Neural progenitor cell (in vitro differentiated cells): ENCODE measurements around the gene KDM5C. TPM values are rescaled to one million over a fixed set of nuclear protein-coding genes. Genes with fewer than 3 reads are reported as not detected.

Experiments
- DNase-seq: peaks from one replicate; pipeline ENCODE4 v3.0.0-alpha.2; 2016; ENCODE audit warnings: low spot score
- H2AFZ ChIP-seq: fragments of 200-600 bp; sonication (generic); replicated peaks from 2 replicates; pipeline ENCODE4 v1.6.1; 2016; ENCODE audit warnings: antibody characterized with exemption
- H3F3A ChIP-seq: fragments of 200-600 bp; sonication (generic); 2 replicates; pipeline ENCODE4 v1.6.1; 2016; ENCODE audit warnings: antibody characterized with exemption, low read depth
- H3K27ac ChIP-seq: fragments of 200-600 bp; sonication (generic); 2 replicates; pipeline ENCODE4 v1.5.1; 2016; ENCODE audit warnings: mild to moderate bottlenecking
- H3K27me3 ChIP-seq: fragments of 200-600 bp; sonication (generic); 2 replicates; pipeline ENCODE4 v1.6.1; 2016; ENCODE audit warnings: mild to moderate bottlenecking, moderate library complexity
- H3K36me3 ChIP-seq: fragments of 200-600 bp; sonication (generic); 2 replicates; pipeline ENCODE4 v1.5.1; 2016
- H3K4me1 ChIP-seq: fragments of 200-600 bp; sonication (generic); 2 replicates; pipeline ENCODE4 v1.6.1; 2016; ENCODE audit warnings: mixed run types
- H3K4me2 ChIP-seq: fragments of 200-600 bp; sonication (generic); 2 replicates; pipeline ENCODE4 v1.6.1; 2016
- H3K4me3 ChIP-seq: fragments of 200-600 bp; sonication (generic); 2 replicates; pipeline ENCODE4 v1.5.1; 2016
- H3K79me2 ChIP-seq: fragments of 200-600 bp; sonication (generic); 2 replicates; pipeline ENCODE4 v1.6.1; 2016; ENCODE audit warnings: low read depth
- H3K9ac ChIP-seq: fragments of 200-600 bp; sonication (generic); 2 replicates; pipeline ENCODE4 v1.6.1; 2016
- H3K9me3 ChIP-seq: fragments of 200-600 bp; sonication (generic); 2 replicates; pipeline ENCODE4 v1.5.1; 2016; ENCODE audit warnings: low read depth
- H4K20me1 ChIP-seq: fragments of 200-600 bp; sonication (generic); 2 replicates; pipeline ENCODE4 v1.6.1; 2016; ENCODE audit warnings: low read depth
- H3K27ac Mint-ChIP-seq: 3 replicates; pipeline ENCODE4 v1.8.0; 2021; ENCODE audit warnings: mixed read lengths
- H3K27me3 Mint-ChIP-seq: 2 replicates; pipeline ENCODE4 v1.8.0; 2022; ENCODE audit warnings: low read depth, mild to moderate bottlenecking, inconsistent platforms, moderate library complexity, mixed read lengths; ENCODE audit not compliant: insufficient read depth
- H3K36me3 Mint-ChIP-seq: 3 replicates; pipeline ENCODE4 v1.8.0; 2021; ENCODE audit warnings: mixed read lengths
- H3K4me1 Mint-ChIP-seq: 3 replicates; pipeline ENCODE4 v1.8.0; 2021; ENCODE audit warnings: mixed read lengths
- H3K4me3 Mint-ChIP-seq: 3 replicates; pipeline ENCODE4 v1.8.0; 2021; ENCODE audit warnings: mild to moderate bottlenecking, moderate library complexity, mixed read lengths
- H3K9me3 Mint-ChIP-seq: 3 replicates; pipeline ENCODE4 v1.8.0; 2020; ENCODE audit warnings: mixed read lengths
- CTCF ChIP-seq: fragments of 200-600 bp; sonication (generic); IDR thresholded peaks from 2 replicates; pipeline ENCODE4 v1.5.1; 2017; ENCODE audit warnings: antibody characterized with exemption, mild to moderate bottlenecking
- EZH2 ChIP-seq: fragments of 200-600 bp; sonication (generic); IDR thresholded peaks from 2 replicates; pipeline ENCODE4 v1.6.1; 2017; ENCODE audit warnings: antibody characterized with exemption, mild to moderate bottlenecking, moderate library complexity
- EZH2phosphoT487 ChIP-seq: fragments of 200-600 bp; sonication (generic); IDR thresholded peaks from 2 replicates; pipeline ENCODE4 v1.6.1; 2017; ENCODE audit warnings: antibody characterized with exemption
- total RNA-seq: library from RNA; depleted of rRNA; stranded (reverse); fragments of >200 nt; gene quantifications from 2 replicates; pipeline ENCODE4 v1.2.3, GENCODE V29; 2015; ENCODE audit warnings: low replicate concordance

KDM5C gene
- total RNA-seq = 118 and 223 TPM in 2 replicates

DNA sequence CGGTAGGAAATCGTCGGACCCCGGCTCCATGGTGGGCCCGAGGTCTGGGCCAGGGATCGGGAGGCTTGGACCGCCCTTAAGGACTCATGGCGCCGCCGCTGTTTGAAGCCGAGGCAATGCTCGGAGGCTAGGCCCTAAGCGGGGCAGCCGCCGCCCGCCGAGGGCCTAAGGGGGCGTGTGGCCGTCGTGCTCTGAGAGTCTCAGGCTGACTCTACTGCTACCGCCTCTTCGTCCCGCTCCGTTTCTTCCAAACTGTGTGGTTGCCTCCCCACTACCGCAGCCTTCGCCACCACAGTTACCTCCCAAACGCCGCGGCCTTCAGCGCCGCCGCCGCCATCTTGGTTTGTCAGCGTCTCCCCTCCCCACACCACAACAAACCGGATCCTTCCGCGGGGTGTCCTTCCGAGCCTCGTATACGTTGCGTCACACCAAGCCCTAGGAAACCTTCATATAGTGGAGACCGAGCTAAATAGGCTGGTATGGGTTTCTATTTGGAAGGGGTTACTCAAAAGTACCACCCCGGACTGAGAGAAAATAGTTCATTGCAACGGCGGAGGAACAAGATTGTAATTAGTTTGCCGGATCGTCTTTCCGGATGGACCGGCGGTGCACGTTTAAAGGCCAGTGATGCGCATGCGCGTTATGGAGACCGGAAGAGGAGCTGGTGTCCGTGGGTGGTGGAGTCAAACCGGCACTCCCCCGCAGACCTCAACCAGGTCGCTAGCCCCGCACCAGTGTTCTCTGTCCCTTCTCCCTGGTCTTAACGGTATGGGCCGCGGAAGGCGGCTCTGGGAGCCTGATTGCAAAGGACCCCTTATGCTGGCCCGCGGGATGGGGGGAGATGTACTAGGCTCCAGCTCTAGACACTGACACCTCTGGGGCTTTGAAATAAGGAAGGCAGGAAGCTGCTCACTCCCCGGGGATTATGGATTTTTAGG lies at the start of gene KDM5C:
Gene KDM5C (minus strand): TSS at position 348 of the 938 bp plus-strand sequence. CDS start 318 bp downstream, at position 30.
- Histone ChIP-seq H3K9me3 (no peaks in the 10 kb centered on the region), H4K20me1 (peaks cover 42% of the 10 kb centered on the region), H3K9ac (peak within 1 kb of the TSS; percentile 100), H3K4me2 (peak within 1 kb of the TSS; percentile 95), H3K36me3 (no peaks in the 10 kb centered on the region), H2AFZ (peak within 1 kb of the TSS; percentile 98), H3K4me3 (peak within 1 kb of the TSS; percentile 84), H3F3A (no peaks in the 10 kb centered on the region), H3K27me3 (no peaks in the 10 kb centered on the region), H3K4me1 (peaks cover 17% of the 10 kb centered on the region), H3K27ac (peak within 1 kb of the TSS; percentile 98), H3K79me2 (peaks cover 49% of the 10 kb centered on the region)
- peak within 1 kb of the TSS; percentile 100 for H3K27ac Mint-ChIP-seq
- H3K9me3 Mint-ChIP-seq = no peaks in the 10 kb centered on the region
- H3K4me3 Mint-ChIP-seq = peak within 1 kb of the TSS; percentile 99
- peaks cover 28% of the 10 kb centered on the region for H3K4me1 Mint-ChIP-seq
- TF ChIP-seq EZH2phosphoT487 (no peak), CTCF (no peak), EZH2 (peak; percentile 37)
- peaks cover 20% of the 10 kb centered on the region for H3K36me3 Mint-ChIP-seq
- peak; percentile 98 for DNase-seq
- peaks cover 8% of the 10 kb centered on the region for H3K27me3 Mint-ChIP-seq

GRCh38 chrX:53272808-53273337 lies 47.9 kb upstream of the KDM5C start:
- no peaks in the 10 kb centered on the region for H3K36me3 Mint-ChIP-seq
- H3K9ac ChIP-seq = no peak overlapping the region
- H3K9me3 ChIP-seq = no peaks in the 10 kb centered on the region
- H3K4me2 ChIP-seq = no peak overlapping the region
- H3K27ac ChIP-seq = no peak overlapping the region
- no peak overlapping the region for H3K4me3 ChIP-seq
- no peaks in the 10 kb centered on the region for H3K36me3 ChIP-seq
- DNase-seq = no peak
- no peaks in the 10 kb centered on the region for H3F3A ChIP-seq
- no peaks in the 10 kb centered on the region for H3K4me1 ChIP-seq
- no peaks in the 10 kb centered on the region for H3K4me1 Mint-ChIP-seq
- no peaks in the 10 kb centered on the region for H3K79me2 ChIP-seq
- H3K9me3 Mint-ChIP-seq = no peaks in the 10 kb centered on the region
- TF ChIP-seq CTCF (no peak), EZH2 (no peak), EZH2phosphoT487 (no peak)
- no peaks in the 10 kb centered on the region for H4K20me1 ChIP-seq
- H3K27ac Mint-ChIP-seq = no peak overlapping the region
- H3K4me3 Mint-ChIP-seq = no peak overlapping the region
- no peak overlapping the region for H2AFZ ChIP-seq
- H3K27me3 Mint-ChIP-seq = no peaks in the 10 kb centered on the region
- no peaks in the 10 kb centered on the region for H3K27me3 ChIP-seq

DNA sequence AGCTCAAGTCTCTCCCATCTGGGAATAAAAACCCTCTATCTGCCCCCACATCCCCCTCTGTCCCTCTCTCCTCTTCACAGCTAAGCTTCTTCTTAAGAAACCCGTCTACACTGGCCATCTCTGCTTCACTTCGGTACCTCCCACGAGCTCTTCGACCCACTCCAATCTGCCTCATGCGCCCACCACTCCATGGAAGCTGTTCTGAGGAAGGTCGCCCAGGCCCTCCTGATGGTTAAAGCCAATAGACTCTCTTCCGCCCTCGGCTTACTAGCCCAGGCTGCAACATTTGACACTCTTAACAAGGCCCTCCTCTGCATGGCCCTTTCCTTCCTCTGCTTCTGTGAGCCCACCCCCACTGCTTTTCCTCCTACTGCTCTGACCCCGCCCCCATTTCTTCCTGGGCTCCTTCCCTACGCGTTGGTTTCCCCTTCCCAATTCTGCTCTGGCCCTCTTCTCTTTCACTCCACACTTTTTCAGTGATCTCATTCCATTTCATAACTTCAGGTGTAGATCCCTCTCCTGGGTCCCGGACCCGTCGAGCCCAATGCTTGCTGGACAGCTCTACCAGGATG lies 44.6 kb upstream of the KDM5C start:
- no peak overlapping the region for H3K9ac ChIP-seq
- H4K20me1 ChIP-seq = no peaks in the 10 kb centered on the region
- H3K27me3 ChIP-seq = no peaks in the 10 kb centered on the region
- DNase-seq = no peak
- H3K9me3 ChIP-seq = no peaks in the 10 kb centered on the region
- no peaks in the 10 kb centered on the region for H3F3A ChIP-seq
- H3K27ac ChIP-seq = no peak overlapping the region
- Mint-ChIP-seq H3K27me3 (peaks cover 5% of the 10 kb centered on the region), H3K27ac (no peak overlapping the region), H3K4me1 (peaks cover 8% of the 10 kb centered on the region), H3K36me3 (no peaks in the 10 kb centered on the region), H3K4me3 (no peak overlapping the region), H3K9me3 (no peaks in the 10 kb centered on the region)
- no peak overlapping the region for H2AFZ ChIP-seq
- no peaks in the 10 kb centered on the region for H3K36me3 ChIP-seq
- no peaks in the 10 kb centered on the region for H3K79me2 ChIP-seq
- H3K4me1 ChIP-seq = no peaks in the 10 kb centered on the region
- no peak overlapping the region for H3K4me3 ChIP-seq
- H3K4me2 ChIP-seq = no peak overlapping the region
- no peak for TF ChIP-seq EZH2phosphoT487
